HFFc6 (cell line): ENCODE data around the gene PDE6G. TPM values are rescaled to one million over a fixed set of nuclear protein-coding genes. Genes with fewer than 3 reads are reported as not detected.

Experiments
- DNase-seq: peaks from one replicate; pipeline ENCODE4 v3.0.0-alpha.2; 2018
- H3K27ac Mint-ChIP-seq: 2 replicates; pipeline ENCODE4 v1.8.0; 2020; ENCODE audit warnings: mild to moderate bottlenecking, mixed read lengths
- H3K27me3 Mint-ChIP-seq: 2 replicates; pipeline ENCODE4 v1.8.0; 2021; ENCODE audit warnings: mild to moderate bottlenecking, moderate library complexity, mixed read lengths; ENCODE audit not compliant: insufficient read depth
- H3K36me3 Mint-ChIP-seq: 2 replicates; pipeline ENCODE4 v1.8.0; 2021; ENCODE audit warnings: low read depth, mixed read lengths
- H3K4me1 Mint-ChIP-seq: 2 replicates; pipeline ENCODE4 v1.8.0; 2020; ENCODE audit warnings: low read depth, mixed read lengths
- H3K4me3 Mint-ChIP-seq: 2 replicates; pipeline ENCODE4 v1.8.0; 2020; ENCODE audit warnings: mild to moderate bottlenecking, moderate library complexity, mixed read lengths
- H3K9me3 Mint-ChIP-seq: 2 replicates; pipeline ENCODE4 v1.8.0; 2020; ENCODE audit warnings: mild to moderate bottlenecking, mixed read lengths
- CTCF ChIP-seq: fragments of 200-600 bp; sonication (generic); IDR thresholded peaks from 2 replicates; pipeline ENCODE4 v1.5.0; 2021; ENCODE audit warnings: antibody characterized with exemption, mild to moderate bottlenecking
- total RNA-seq, 6 experiments: library from RNA; stranded (reverse); fragmentation: NEBNext Ultra II Directional; extraction: Animal tissue kit (Norgen Biotek cat#: 25700); gene quantifications; 2 replicates in 1 of 6; 3 replicates in 5 of 6; pipeline ENCODE4 v1.2.3, GENCODE V29; 2021

PDE6G gene
- total RNA-seq, 6 experiments from 2014 or later: 0.37 to 0.76 (median 0.57) TPM; not detected in 1

GRCh38 chr17:81660441-81660840 lies 4.1 kb upstream of the PDE6G start:
- Mint-ChIP-seq H3K4me1 (no peaks in the 10 kb centered on the region; the same call in 1 of the 2 replicates), H3K9me3 (no peaks in the 10 kb centered on the region), H3K36me3 (no peaks in the 10 kb centered on the region; the same call in 1 of the 2 replicates), H3K27me3 (peaks cover 2% of the 10 kb centered on the region), H3K4me3 (no peak overlapping the region), H3K27ac (no peak overlapping the region)
- DNase-seq: no peak
- no peak for TF ChIP-seq CTCF

GRCh38 chr17:81659038-81659437 lies 2.7 kb upstream of the PDE6G start:
- no peak for DNase-seq
- Mint-ChIP-seq H3K4me3 (no peak overlapping the region), H3K9me3 (no peaks in the 10 kb centered on the region), H3K27ac (no peak overlapping the region), H3K27me3 (peaks cover 2% of the 10 kb centered on the region), H3K36me3 (no peaks in the 10 kb centered on the region), H3K4me1 (no peaks in the 10 kb centered on the region)
- TF ChIP-seq CTCF: no peak

- H3K36me3 Mint-ChIP-seq: no peaks in the 10 kb centered on the region
- H3K4me3 Mint-ChIP-seq: no peak overlapping the region
- no peak for DNase-seq
- H3K27ac Mint-ChIP-seq: no peak overlapping the region
- peaks cover 2% of the 10 kb centered on the region for H3K4me1 Mint-ChIP-seq
- H3K27me3 Mint-ChIP-seq: peaks cover 3% of the 10 kb centered on the region; the same call in 1 of the 2 replicates
- H3K9me3 Mint-ChIP-seq: no peaks in the 10 kb centered on the region
- no peak for TF ChIP-seq CTCF
Observed at GRCh38 chr17:81656835-81657234, 493 bp upstream of the PDE6G start.

- H3K4me1 Mint-ChIP-seq: peaks cover 9% of the 10 kb centered on the region
- no peaks in the 10 kb centered on the region for H3K9me3 Mint-ChIP-seq
- no peak for TF ChIP-seq CTCF
- DNase-seq: no peak
- no peaks in the 10 kb centered on the region for H3K36me3 Mint-ChIP-seq
- no peak overlapping the region for H3K27ac Mint-ChIP-seq
- H3K4me3 Mint-ChIP-seq: no peak overlapping the region
- H3K27me3 Mint-ChIP-seq: peaks cover 1% of the 10 kb centered on the region; the same call in 1 of the 2 replicates
Observed at GRCh38 chr17:81655378-81656117, 794 bp downstream of the PDE6G start.

- Mint-ChIP-seq H3K27ac (no peak overlapping the region), H3K27me3 (peaks cover 13% of the 10 kb centered on the region), H3K9me3 (peaks cover 10% of the 10 kb centered on the region), H3K36me3 (peaks cover 4% of the 10 kb centered on the region; the same call in 1 of the 2 replicates), H3K4me1 (peaks cover 9% of the 10 kb centered on the region), H3K4me3 (no peak overlapping the region)
- TF ChIP-seq CTCF: no peak
- DNase-seq: no peak
Observed at GRCh38 chr17:81652906-81653771, 3.2 kb downstream of the PDE6G start.
